BJ (cell line): ENCODE measurements around the gene ACOXL. TPM values are rescaled to one million over a fixed set of nuclear protein-coding genes. Genes with fewer than 3 reads are reported as not detected.

Source experiments
- CTCF ChIA-PET: fragments of 350-600 bp; formaldehyde crosslinking; extraction: SDS; loops from one replicate; lab custom pipeline; 2021; ENCODE audit warnings: antibody characterized with exemption, inconsistent platforms; lab: Yijun Ruan, JAX
- POLR2A ChIA-PET: fragments of 300-600 bp; sonication (Branson Sonifier 250); formaldehyde crosslinking; extraction: SDS; loops from one replicate; lab custom pipeline; 2021; ENCODE audit warnings: antibody characterized with exemption; lab: Charles Lee
- DNase-seq: peaks from one replicate; pipeline ENCODE4 v3.0.0-alpha.2; 2011; ENCODE audit warnings: low read depth
- H3K27me3 ChIP-seq: 2 replicates; pipeline ENCODE4 v1.6.0; 2011; ENCODE audit warnings: low read length; ENCODE audit not compliant: control insufficient read depth, insufficient read depth
- H3K36me3 ChIP-seq: 2 replicates; pipeline ENCODE4 v1.5.1; 2011; ENCODE audit warnings: low read length; ENCODE audit not compliant: control insufficient read depth, insufficient read depth
- H3K4me3 ChIP-seq: 2 replicates; pipeline ENCODE4 v1.5.1; 2011; ENCODE audit warnings: low read depth, mild to moderate bottlenecking, control low read depth, low read length
- CTCF ChIP-seq: IDR thresholded peaks from 2 replicates; pipeline ENCODE4 v1.5.1; 2011; ENCODE audit warnings: low read depth, mild to moderate bottlenecking, control low read depth, inconsistent platforms, low read length, moderate library complexity; ENCODE audit not compliant: insufficient read depth
- polyA plus RNA-seq: library from polyadenylated mRNA; depleted of rRNA; stranded (reverse); fragments of >200 nt; gene quantifications from 2 replicates; pipeline ENCODE4 v1.2.3, GENCODE V29; 2011

Gene ACOXL
- polyA plus RNA-seq, 1 experiment: not detected

GRCh38 chr2:110800611-110801402 is 68.4 kb downstream of the ACOXL start:
- Histone ChIP-seq H3K27me3 (peaks cover 9% of the 10 kb centered on the region), H3K36me3 (no peaks in the 10 kb centered on the region), H3K4me3 (no peak overlapping the region)
- ChIA-PET CTCF (no interaction called here), POLR2A (no interaction called here)
- no peak for DNase-seq
- no peak for TF ChIP-seq CTCF

- Histone ChIP-seq H3K36me3 (no peaks in the 10 kb centered on the region), H3K4me3 (no peak overlapping the region), H3K27me3 (peaks cover 4% of the 10 kb centered on the region)
- DNase-seq: no peak
- CTCF ChIA-PET: no interaction called here
- no peak for TF ChIP-seq CTCF
- POLR2A ChIA-PET: no interaction called here
These were observed 70.0 kb downstream of the ACOXL start for GRCh38 chr2:110802208-110802932.

- POLR2A ChIA-PET: no interaction called here
- CTCF ChIA-PET: no interaction called here
- H3K36me3 ChIP-seq: no peaks in the 10 kb centered on the region
- DNase-seq: no peak
- no peak for TF ChIP-seq CTCF
- H3K4me3 ChIP-seq: no peak overlapping the region
- peaks cover 7% of the 10 kb centered on the region for H3K27me3 ChIP-seq
These were observed 72.1 kb downstream of the ACOXL start for GRCh38 chr2:110804433-110804832.

GRCh38 chr2:110804915-110805314 is 72.5 kb downstream of the ACOXL start:
- Histone ChIP-seq H3K4me3 (no peak overlapping the region), H3K36me3 (no peaks in the 10 kb centered on the region), H3K27me3 (peaks cover 11% of the 10 kb centered on the region)
- no peak for TF ChIP-seq CTCF
- CTCF ChIA-PET: no interaction called here
- POLR2A ChIA-PET: no interaction called here
- no peak for DNase-seq

- POLR2A ChIA-PET: no interaction called here
- CTCF ChIA-PET: no interaction called here
- H3K36me3 ChIP-seq: no peaks in the 10 kb centered on the region
- no peak overlapping the region for H3K4me3 ChIP-seq
- peaks cover 11% of the 10 kb centered on the region for H3K27me3 ChIP-seq
- DNase-seq: no peak
- TF ChIP-seq CTCF: no peak
These were observed 73.6 kb downstream of the ACOXL start for GRCh38 chr2:110805894-110806452.
